Measurements from ENCODE around the gene CC2D1B. TPM values are rescaled to one million over a fixed set of nuclear protein-coding genes. Genes with fewer than 3 reads are reported as not detected.
A peak's percentile ranks its signal among the peaks of the same experiment; 100 is the strongest.
"Not testable (repeated sequence)": the region's sequence is repeated elsewhere in the genome, so short reads cannot be mapped to it uniquely, and the experiment has no call there.

Gene CC2D1B
- total and polyA plus RNA-seq, 4 experiments from 2014 or later, result 2.6 to 84.1 (median 49.3) TPM

GRCh38 chr1:52369851-52370250 lies 3.8 kb upstream of the CC2D1B start:
- H3K27me3 ChIP-seq (ENCODE audit: insufficient read depth, low read length); H3K36me3 Mint-ChIP-seq; CTCF ChIA-PET (ENCODE audit: partially characterized antibody); H3K27ac ChIP-seq (ENCODE audit: low read depth, low read length); H3K9me3 ChIP-seq (ENCODE audit: control insufficient read depth in 1 of 2, low read length in 2 of 2); H3K27me3 Mint-ChIP-seq; DNase-seq; H3K27ac Mint-ChIP-seq; POLR2A ChIA-PET (ENCODE audit: partially characterized antibody); H3K4me3 ChIP-seq (ENCODE audit: low read length in 2 of 2); H3K36me3 ChIP-seq (ENCODE audit: insufficient read depth, low read length); H3K9me3 Mint-ChIP-seq: not testable (repeated sequence)
- H3K4me1 ChIP-seq (ENCODE audit: insufficient read depth, low read length), result peaks cover 15% of the 10 kb centered on the region
- peak overlapping the region in 1 of 8 donors; percentile 55 for H3K4me3 Mint-ChIP-seq
- H3K4me1 Mint-ChIP-seq, result peaks cover 15 to 31% (median 21%) of the 10 kb centered on the region in 4 donors
- intact Hi-C loops (cut with micrococcal nuclease), result loop anchor here (5.0 kb wide), 2 partner anchors 267 to 338 kb away; partner anchors contain the start of gene KTI12

- Histone ChIP-seq H3K4me1 (ENCODE audit: insufficient read depth, low read length) (peaks cover 28% of the 10 kb centered on the region), H3K27me3 (ENCODE audit: insufficient read depth, low read length) (no peaks in the 10 kb centered on the region), H3K4me3 (ENCODE audit: low read length in 2 of 2) (peak overlapping the region in 1 of 2 donors; percentile 44), H3K27ac (ENCODE audit: low read depth, low read length) (no peak overlapping the region), H3K9me3 (ENCODE audit: control insufficient read depth in 1 of 2, low read length in 2 of 2) (no peaks in the 10 kb centered on the region), H3K36me3 (ENCODE audit: insufficient read depth, low read length) (no peaks in the 10 kb centered on the region)
- Mint-ChIP-seq H3K4me3 (peak overlapping the region; percentile 58 to 87 (median 74)), H3K36me3 (peaks cover 0 to 16% of the 10 kb centered on the region in 2 donors), H3K4me1 (peaks cover 18 to 43% (median 32%) of the 10 kb centered on the region in 4 donors), H3K27me3 (no peaks in the 10 kb centered on the region), H3K27ac (peak overlapping the region in 5 of 7 donors; percentile 47 to 88 (median 85)), H3K9me3 (peaks cover 0 to 2% (median 0%) of the 10 kb centered on the region in 8 donors)
- peak; percentile 56 to 62 (median 61) for DNase-seq
- CTCF ChIA-PET (ENCODE audit: partially characterized antibody), result interaction anchor here (1.0 to 2.7 kb wide), 4 partner anchors 12 to 318 kb away, joined by 3 to 12 read pairs (median 4); partner anchors contain the start of genes ORC1 and PRPF38A
- intact Hi-C loops (cut with micrococcal nuclease), result loop anchor here (5.0 kb wide), 2 partner anchors 269 to 336 kb away; partner anchors contain the start of gene KTI12
- POLR2A ChIA-PET (ENCODE audit: partially characterized antibody), result interaction anchor here (0.9 to 1.5 kb wide), 5 partner anchors 12 to 360 kb away, joined by 3 to 14 read pairs (median 4); partner anchors contain the start of genes ORC1, PRPF38A and TUT4
Observed at GRCh38 chr1:52368383-52369172, 2.6 kb upstream of the CC2D1B start.

GRCh38 chr1:52367272-52367671 lies 1.3 kb upstream of the CC2D1B start:
- H3K27me3 Mint-ChIP-seq, result no peaks in the 10 kb centered on the region
- Histone ChIP-seq H3K4me1 (ENCODE audit: insufficient read depth, low read length) (peaks cover 32% of the 10 kb centered on the region), H3K27ac (ENCODE audit: low read depth, low read length) (no peak overlapping the region), H3K36me3 (ENCODE audit: insufficient read depth, low read length) (peaks cover 6% of the 10 kb centered on the region), H3K27me3 (ENCODE audit: insufficient read depth, low read length) (no peaks in the 10 kb centered on the region), H3K9me3 (ENCODE audit: control insufficient read depth in 1 of 2, low read length in 2 of 2) (no peaks in the 10 kb centered on the region), H3K4me3 (ENCODE audit: low read length in 2 of 2) (no peak overlapping the region)
- ChIA-PET CTCF (ENCODE audit: partially characterized antibody) (interaction anchor here (0.9 to 2.7 kb wide), 3 partner anchors 10 to 201 kb away, joined by 3 to 12 read pairs (median 3); partner anchors contain the start of genes ORC1 and PRPF38A), POLR2A (ENCODE audit: partially characterized antibody) (interaction anchor here (1.0 to 3.3 kb wide), 7 partner anchors 18 to 361 kb away, joined by 3 to 68 read pairs (median 3); partner anchors contain the start of genes ORC1, PRPF38A and TUT4)
- peaks cover under 1 to 23% of the 10 kb centered on the region in 2 donors for H3K36me3 Mint-ChIP-seq
- intact Hi-C loops (cut with micrococcal nuclease), result loop anchor here (2.0 to 5.0 kb wide), 3 partner anchors 186 to 335 kb away; partner anchors contain the start of genes KTI12 and TUT4
- H3K4me3 Mint-ChIP-seq, result peak overlapping the region in 4 of 8 donors; percentile 39 to 97 (median 74)
- H3K4me1 Mint-ChIP-seq, result peaks cover 20 to 48% (median 35%) of the 10 kb centered on the region in 4 donors
- H3K9me3 Mint-ChIP-seq, result peaks cover 0 to 2% (median 0%) of the 10 kb centered on the region in 8 donors
- peak overlapping the region in 1 of 7 donors; percentile 95 for H3K27ac Mint-ChIP-seq
- no peak for DNase-seq

- Histone ChIP-seq H3K4me1 (ENCODE audit: insufficient read depth, low read length) (peaks cover 32% of the 10 kb centered on the region), H3K36me3 (ENCODE audit: insufficient read depth, low read length) (peaks cover 14% of the 10 kb centered on the region), H3K27ac (ENCODE audit: low read depth, low read length) (peak overlapping the region; percentile 78), H3K4me3 (ENCODE audit: low read length in 2 of 2) (peak overlapping the region; percentile 53 to 88), H3K9me3 (ENCODE audit: control insufficient read depth in 1 of 2, low read length in 2 of 2) (no peaks in the 10 kb centered on the region), H3K27me3 (ENCODE audit: insufficient read depth, low read length) (no peaks in the 10 kb centered on the region)
- Mint-ChIP-seq H3K36me3 (peaks cover 8 to 31% of the 10 kb centered on the region in 2 donors), H3K27me3 (no peaks in the 10 kb centered on the region), H3K9me3 (peaks cover 0 to 4% (median 0%) of the 10 kb centered on the region in 8 donors), H3K4me3 (peak overlapping the region; percentile 86 to 97 (median 91)), H3K4me1 (peaks cover 20 to 56% (median 40%) of the 10 kb centered on the region in 4 donors), H3K27ac (peak overlapping the region; percentile 61 to 95 (median 93))
- ChIA-PET POLR2A (ENCODE audit: partially characterized antibody) (interaction anchor here (0.7 to 3.3 kb wide), 13 partner anchors 17 to 361 kb away, joined by 3 to 68 read pairs (median 7); partner anchors contain the start of genes KTI12, ORC1, PRPF38A and TXNDC12), CTCF (ENCODE audit: partially characterized antibody) (no interaction called here)
- intact Hi-C loops (cut with micrococcal nuclease), result loop anchor here (1.0 to 5.0 kb wide), 7 partner anchors 38 to 334 kb away; partner anchors contain the start of genes BTF3L4, KTI12, ORC1 and PRPF38A
- no peak for DNase-seq
Observed at GRCh38 chr1:52366517-52366827, 467 bp upstream of the CC2D1B start.

GRCh38 chr1:52365071-52365745 lies 797 bp downstream of the CC2D1B start:
- peak overlapping the region; percentile 31 to 88 for H3K4me3 ChIP-seq (ENCODE audit: low read length in 2 of 2)
- POLR2A ChIA-PET (ENCODE audit: partially characterized antibody), result interaction anchor here (0.7 to 3.3 kb wide), 17 partner anchors 9 to 361 kb away, joined by 3 to 68 read pairs (median 5); partner anchors contain the start of genes ORC1, PRPF38A, TXNDC12 and ZYG11B
- intact Hi-C loops (cut with micrococcal nuclease), result loop anchor here (1.0 to 5.0 kb wide), 3 partner anchors 224 to 333 kb away; partner anchors contain the start of gene KTI12
- H3K9me3 ChIP-seq (ENCODE audit: control insufficient read depth in 1 of 2, low read length in 2 of 2), result no peaks in the 10 kb centered on the region
- H3K4me3 Mint-ChIP-seq, result peak overlapping the region; percentile 90 to 97 (median 92)
- peaks cover 20 to 56% (median 41%) of the 10 kb centered on the region in 4 donors for H3K4me1 Mint-ChIP-seq
- peaks cover 32% of the 10 kb centered on the region for H3K4me1 ChIP-seq (ENCODE audit: insufficient read depth, low read length)
- H3K27me3 Mint-ChIP-seq, result no peaks in the 10 kb centered on the region
- peaks cover 0 to 4% (median 0%) of the 10 kb centered on the region in 8 donors for H3K9me3 Mint-ChIP-seq
- CTCF ChIA-PET (ENCODE audit: partially characterized antibody), result interaction anchor here (1.4 kb wide), 1 partner anchor 322 kb away, joined by 3 read pairs; no protein-coding TSS in a partner anchor
- H3K27ac Mint-ChIP-seq, result peak overlapping the region; percentile 90 to 97 (median 95)
- peaks cover 13 to 40% of the 10 kb centered on the region in 2 donors for H3K36me3 Mint-ChIP-seq
- peaks cover 26% of the 10 kb centered on the region for H3K36me3 ChIP-seq (ENCODE audit: insufficient read depth, low read length)
- H3K27me3 ChIP-seq (ENCODE audit: insufficient read depth, low read length), result no peaks in the 10 kb centered on the region
- peak in 1 of 5 donors; percentile 51 for DNase-seq
- H3K27ac ChIP-seq (ENCODE audit: low read depth, low read length), result peak overlapping the region; percentile 78

GRCh38 chr1:52364235-52364839 lies 1.7 kb downstream of the CC2D1B start:
- H3K9me3 ChIP-seq (ENCODE audit: control insufficient read depth in 1 of 2, low read length in 2 of 2), result no peaks in the 10 kb centered on the region
- H3K36me3 Mint-ChIP-seq, result peaks cover 18 to 48% of the 10 kb centered on the region in 2 donors
- H3K4me3 Mint-ChIP-seq, result peak overlapping the region; percentile 68 to 97 (median 90)
- no peak for DNase-seq
- H3K36me3 ChIP-seq (ENCODE audit: insufficient read depth, low read length), result peaks cover 35% of the 10 kb centered on the region
- intact Hi-C loops (cut with micrococcal nuclease), result no loop called here
- peaks cover 0 to 4% (median 0%) of the 10 kb centered on the region in 8 donors for H3K9me3 Mint-ChIP-seq
- H3K27ac Mint-ChIP-seq, result peak overlapping the region; percentile 75 to 95 (median 81)
- H3K27me3 Mint-ChIP-seq, result no peaks in the 10 kb centered on the region
- peaks cover 32% of the 10 kb centered on the region for H3K4me1 ChIP-seq (ENCODE audit: insufficient read depth, low read length)
- CTCF ChIA-PET (ENCODE audit: partially characterized antibody), result interaction anchor here (1.4 kb wide), 1 partner anchor 322 kb away, joined by 3 read pairs; no protein-coding TSS in a partner anchor
- H3K4me1 Mint-ChIP-seq, result peaks cover 20 to 56% (median 41%) of the 10 kb centered on the region in 4 donors
- H3K4me3 ChIP-seq (ENCODE audit: low read length in 2 of 2), result no peak overlapping the region
- POLR2A ChIA-PET (ENCODE audit: partially characterized antibody), result interaction anchor here (1.2 to 3.3 kb wide), 5 partner anchors 12 to 237 kb away, joined by 3 to 68 read pairs (median 6); partner anchors contain the start of genes ORC1 and PRPF38A
- peak overlapping the region; percentile 78 for H3K27ac ChIP-seq (ENCODE audit: low read depth, low read length)
- no peaks in the 10 kb centered on the region for H3K27me3 ChIP-seq (ENCODE audit: insufficient read depth, low read length)

All from CD4-positive, alpha-beta memory T cell (primary cell).